Erythroblast (primary cell): ENCODE results near the gene DHRS4L2.
"Not testable (repeated sequence)": the region's sequence is repeated elsewhere in the genome, so short reads cannot be mapped to it uniquely, and the experiment has no call there.

Experiments used
- GATA1 ChIP-seq: IDR thresholded peaks from 2 replicates; pipeline ENCODE4 v1.6.1; 2011; ENCODE audit warnings: low read depth, mild to moderate bottlenecking, control low read depth, low read length, moderate library complexity
- POLR2A ChIP-seq: IDR thresholded peaks from 2 replicates; pipeline ENCODE4 v1.6.1; 2011; ENCODE audit warnings: mild to moderate bottlenecking, low read length

- TF ChIP-seq POLR2A, GATA1: not testable (repeated sequence)
Measured at GRCh38 chr14:23981951-23982813, 6.5 kb upstream of the DHRS4L2 start.
